Measurements from ENCODE around the gene ABCB8.

ABCB8 gene

GRCh38 chr7:151058781-151059366, 30.6 kb downstream of the ABCB8 start:
- FAIRE-seq = no peak

- FAIRE-seq = no peak
Observed at GRCh38 chr7:151059367-151060112, 31.3 kb downstream of the ABCB8 start, which contains the start of gene SLC4A2. Gene SLC4A2 (plus strand): TSS chr7:151059589. CDS start chr7:151061988, 2,399 bp downstream.

- no peak for FAIRE-seq
Observed at GRCh38 chr7:151060113-151060415, 31.8 kb downstream of the ABCB8 start.

- no peak for FAIRE-seq
Observed at GRCh38 chr7:151060416-151061212, 32.4 kb downstream of the ABCB8 start.

GRCh38 chr7:151061213-151062110, 33.2 kb downstream of the ABCB8 start:
- FAIRE-seq = no peak

GRCh38 chr7:151062111-151062398, 33.8 kb downstream of the ABCB8 start:
- no peak for FAIRE-seq

GRCh38 chr7:151062399-151063211, 34.4 kb downstream of the ABCB8 start:
- FAIRE-seq = no peak

- FAIRE-seq = no peak
Observed at GRCh38 chr7:151063212-151063561, 34.9 kb downstream of the ABCB8 start.

- FAIRE-seq = no peak
Observed at GRCh38 chr7:151064454-151064853, 36.2 kb downstream of the ABCB8 start.

GRCh38 chr7:151064993-151065392, 36.7 kb downstream of the ABCB8 start:
- FAIRE-seq = no peak

GRCh38 chr7:151065516-151065915, 37.3 kb downstream of the ABCB8 start:
- FAIRE-seq = no peak

- FAIRE-seq = no peak
Observed at GRCh38 chr7:151066273-151066974, 38.2 kb downstream of the ABCB8 start.

GRCh38 chr7:151068069-151068773, 40.0 kb downstream of the ABCB8 start:
- no peak for FAIRE-seq

- no peak for FAIRE-seq
Observed at GRCh38 chr7:151069841-151070573, 41.8 kb downstream of the ABCB8 start.

GRCh38 chr7:151070574-151070960, 42.3 kb downstream of the ABCB8 start:
- FAIRE-seq = no peak

- FAIRE-seq = no peak
Observed at GRCh38 chr7:151071032-151071866, 43.0 kb downstream of the ABCB8 start.

- FAIRE-seq = no peak
Observed at GRCh38 chr7:151073990-151074389, 45.7 kb downstream of the ABCB8 start.

GRCh38 chr7:151074817-151075661, 46.8 kb downstream of the ABCB8 start:
- FAIRE-seq = no peak

Measured in endometrium (tissue), 2 donors.